Ureter (tissue), 1 donor: ENCODE data around the gene CD44. TPM values are rescaled to one million over a fixed set of nuclear protein-coding genes. Genes with fewer than 3 reads are reported as not detected.

ENCODE experiments used
- DNase-seq: peaks from one replicate; pipeline ENCODE4 v3.0.0-alpha.2; 2020; ENCODE audit warnings: low spot score
- total RNA-seq: library from RNA; stranded (reverse); gene quantifications from one replicate; pipeline ENCODE4 v1.2.4, GENCODE V29; 2023
- donor health status: DM: yes; HTN: yes; CAD: no.

Gene CD44
- total RNA-seq, 1 donor from 2014 or later: 348 TPM

- peak; percentile 72 for DNase-seq
These were observed 19.9 kb downstream of the CD44 start for GRCh38 chr11:35158701-35159510.

- no peak for DNase-seq
These were observed 21.4 kb downstream of the CD44 start for GRCh38 chr11:35160246-35160824.

GRCh38 chr11:35160902-35161597, 22.1 kb downstream of the CD44 start:
- no peak for DNase-seq

GRCh38 chr11:35162745-35163144, 23.8 kb downstream of the CD44 start:
- DNase-seq: no peak

- no peak for DNase-seq
These were observed 24.2 kb downstream of the CD44 start for GRCh38 chr11:35163209-35163608.

GRCh38 chr11:35163702-35164496, 24.9 kb downstream of the CD44 start:
- DNase-seq: no peak

- DNase-seq: no peak
These were observed 26.1 kb downstream of the CD44 start for GRCh38 chr11:35165030-35165422.

GRCh38 chr11:35165423-35166368, 26.7 kb downstream of the CD44 start:
- no peak for DNase-seq

- DNase-seq: no peak
These were observed 27.7 kb downstream of the CD44 start for GRCh38 chr11:35166369-35167360.

- no peak for DNase-seq
These were observed 28.5 kb downstream of the CD44 start for GRCh38 chr11:35167426-35167954.

GRCh38 chr11:35168671-35169070, 29.7 kb downstream of the CD44 start:
- no peak for DNase-seq

GRCh38 chr11:35169112-35169511, 30.1 kb downstream of the CD44 start:
- no peak for DNase-seq

GRCh38 chr11:35169754-35170153, 30.8 kb downstream of the CD44 start:
- no peak for DNase-seq

- DNase-seq: no peak
These were observed 31.5 kb downstream of the CD44 start for GRCh38 chr11:35170503-35170902.

- no peak for DNase-seq
These were observed 32.3 kb downstream of the CD44 start for GRCh38 chr11:35171226-35171625.

- DNase-seq: no peak
These were observed 34.1 kb downstream of the CD44 start for GRCh38 chr11:35173011-35173511.

GRCh38 chr11:35173616-35174566, 34.9 kb downstream of the CD44 start:
- no peak for DNase-seq

GRCh38 chr11:35174666-35175065, 35.7 kb downstream of the CD44 start:
- DNase-seq: no peak
